HS-5 (cell line): ENCODE measurements around the gene PLCD1.

ENCODE experiments used
- DNase-seq: peaks from one replicate; pipeline ENCODE4 v3.0.0-alpha.2; 2012; ENCODE audit warnings: low read depth

The PLCD1 gene

GRCh38 chr3:37964146-37964545 lies 65.3 kb downstream of the PLCD1 start:
- no peak for DNase-seq

GRCh38 chr3:37963635-37964034 lies 65.8 kb downstream of the PLCD1 start:
- no peak for DNase-seq

GRCh38 chr3:37963016-37963415 lies 66.4 kb downstream of the PLCD1 start:
- no peak for DNase-seq

GRCh38 chr3:37961622-37962431 lies 67.6 kb downstream of the PLCD1 start:
- no peak for DNase-seq

- DNase-seq = no peak
Observed at GRCh38 chr3:37957539-37957936, 71.9 kb downstream of the PLCD1 start.
